Globus pallidus (tissue), 1 donor: ENCODE data around the gene AATF.

ENCODE experiments used
- DNase-seq: peaks from one replicate; pipeline ENCODE4 v3.0.0-alpha.2; 2015; ENCODE audit warnings: low spot score

Gene AATF

DNA sequence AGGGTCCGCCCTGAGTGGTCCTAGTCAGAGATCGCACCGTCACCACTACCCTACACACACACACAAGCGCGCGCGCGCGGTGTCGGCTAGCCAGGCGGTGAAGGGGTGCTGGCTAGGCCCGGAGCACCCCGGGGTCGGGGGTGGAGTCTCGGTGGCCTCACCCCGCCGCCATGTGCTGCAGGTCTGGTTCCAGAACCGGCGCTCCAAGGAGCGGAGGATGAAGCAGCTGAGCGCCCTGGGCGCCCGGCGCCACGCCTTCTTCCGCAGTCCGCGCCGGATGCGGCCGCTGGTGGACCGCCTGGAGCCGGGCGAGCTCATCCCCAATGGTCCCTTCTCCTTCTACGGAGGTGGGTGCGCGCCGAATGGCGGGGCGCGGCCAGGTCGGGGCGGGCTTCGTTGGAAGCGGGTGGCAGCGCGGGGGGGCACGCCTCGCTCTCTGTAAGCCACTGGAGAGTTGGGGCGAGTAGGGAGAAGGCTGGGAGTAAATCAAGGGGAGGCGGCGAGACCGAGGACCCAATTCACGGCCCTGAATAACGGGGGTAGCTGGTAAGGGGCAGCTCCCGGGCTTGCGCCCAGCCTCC lies 6.6 kb upstream of the AATF start:
- DNase-seq = no peak

DNA sequence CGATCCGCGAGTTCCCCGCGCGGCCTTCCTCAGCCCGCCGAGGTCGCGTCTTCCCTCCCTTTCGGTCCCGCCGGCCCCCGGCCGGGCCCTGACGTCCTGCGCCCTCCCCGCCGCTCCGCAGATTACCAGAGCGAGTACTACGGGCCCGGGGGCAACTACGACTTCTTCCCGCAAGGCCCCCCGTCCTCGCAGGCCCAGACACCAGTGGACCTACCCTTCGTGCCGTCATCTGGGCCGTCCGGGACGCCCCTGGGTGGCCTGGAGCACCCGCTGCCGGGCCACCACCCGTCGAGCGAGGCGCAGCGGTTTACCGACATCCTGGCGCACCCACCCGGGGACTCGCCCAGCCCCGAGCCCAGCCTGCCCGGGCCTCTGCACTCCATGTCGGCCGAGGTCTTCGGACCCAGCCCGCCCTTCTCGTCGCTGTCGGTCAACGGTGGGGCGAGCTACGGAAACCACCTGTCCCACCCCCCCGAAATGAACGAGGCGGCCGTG lies 6.1 kb upstream of the AATF start:
- DNase-seq = no peak

DNA sequence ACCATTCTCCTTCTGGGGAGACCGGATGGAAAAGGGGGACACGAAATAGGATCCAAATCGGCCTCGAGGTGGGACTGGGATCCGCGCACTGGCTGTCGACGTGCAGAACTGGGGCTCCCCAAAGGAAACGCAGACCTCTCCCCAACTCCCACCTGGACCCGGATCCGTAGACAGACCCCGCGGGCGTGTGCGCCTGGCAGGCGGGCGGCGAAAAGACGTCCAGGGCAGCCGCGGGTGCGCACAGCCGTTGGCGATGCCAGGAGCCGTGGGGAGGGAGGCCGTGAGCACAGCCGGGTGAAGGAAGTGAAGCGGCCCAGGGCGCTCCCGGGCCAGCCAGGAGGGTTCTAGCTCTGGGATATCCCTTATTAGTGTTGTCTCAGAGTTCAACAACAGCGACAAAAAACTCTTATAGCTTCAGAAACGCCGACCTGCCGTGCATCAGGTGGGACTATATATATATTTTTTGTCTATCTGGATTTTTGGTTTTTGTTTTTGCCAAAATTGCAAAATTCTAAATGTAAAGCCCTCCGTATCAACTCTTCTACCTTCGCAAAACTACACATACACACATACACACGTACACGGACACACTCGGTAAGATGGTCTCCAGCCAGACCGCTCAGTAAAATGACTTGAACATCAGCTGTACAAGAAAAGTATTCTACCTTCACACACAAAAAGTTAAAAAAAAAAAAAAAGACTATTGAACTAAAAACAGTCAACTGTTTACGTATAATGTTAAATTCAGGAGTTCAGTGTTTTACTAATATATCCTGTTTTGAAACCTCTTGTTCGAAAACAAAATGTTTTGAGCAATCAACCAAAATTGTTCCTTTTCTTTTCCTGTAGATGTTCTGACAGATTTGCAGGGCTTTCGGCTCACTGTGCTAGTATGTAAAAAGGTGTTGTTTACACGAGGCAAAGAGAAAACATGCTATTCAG lies 5.2 kb upstream of the AATF start:
- DNase-seq = no peak

DNA sequence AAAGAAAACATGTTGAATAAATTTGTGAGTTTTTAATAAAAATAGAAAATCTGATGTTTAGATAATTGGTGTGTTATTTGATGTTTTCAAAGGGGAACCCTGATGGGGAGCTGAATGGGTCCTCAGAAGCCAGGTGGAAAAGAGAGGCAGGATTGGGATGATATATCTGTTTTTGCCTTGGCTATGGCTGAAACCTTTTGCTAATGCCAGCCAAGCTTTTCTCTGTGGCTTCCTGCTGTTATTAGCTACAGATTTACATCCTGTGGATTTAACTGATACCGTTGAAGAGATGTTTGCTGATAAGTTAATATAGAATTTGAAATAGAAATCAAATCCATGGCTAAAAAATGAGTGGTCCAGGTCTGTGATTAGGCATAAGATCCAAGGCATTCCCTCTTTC lies 4.2 kb upstream of the AATF start:
- DNase-seq = no peak

DNA sequence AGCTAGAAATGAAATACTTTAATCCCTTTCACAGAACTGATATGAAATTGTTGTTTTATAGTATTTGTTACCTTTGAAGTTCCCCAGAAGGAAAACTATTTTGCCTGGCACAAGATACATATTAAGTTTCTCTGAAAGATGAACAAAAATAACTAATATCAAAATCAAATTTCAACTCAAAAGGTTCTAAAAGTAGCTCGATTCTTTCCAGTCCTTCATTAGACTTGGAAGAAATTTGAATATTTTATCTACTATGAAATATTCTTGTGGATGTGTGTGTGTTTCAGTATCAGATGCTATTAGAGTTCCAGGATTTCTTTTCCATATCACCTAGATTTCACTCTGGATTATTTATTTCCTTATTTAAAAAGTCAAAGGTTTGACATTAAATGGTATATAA lies 3.6 kb upstream of the AATF start:
- DNase-seq = no peak

DNA sequence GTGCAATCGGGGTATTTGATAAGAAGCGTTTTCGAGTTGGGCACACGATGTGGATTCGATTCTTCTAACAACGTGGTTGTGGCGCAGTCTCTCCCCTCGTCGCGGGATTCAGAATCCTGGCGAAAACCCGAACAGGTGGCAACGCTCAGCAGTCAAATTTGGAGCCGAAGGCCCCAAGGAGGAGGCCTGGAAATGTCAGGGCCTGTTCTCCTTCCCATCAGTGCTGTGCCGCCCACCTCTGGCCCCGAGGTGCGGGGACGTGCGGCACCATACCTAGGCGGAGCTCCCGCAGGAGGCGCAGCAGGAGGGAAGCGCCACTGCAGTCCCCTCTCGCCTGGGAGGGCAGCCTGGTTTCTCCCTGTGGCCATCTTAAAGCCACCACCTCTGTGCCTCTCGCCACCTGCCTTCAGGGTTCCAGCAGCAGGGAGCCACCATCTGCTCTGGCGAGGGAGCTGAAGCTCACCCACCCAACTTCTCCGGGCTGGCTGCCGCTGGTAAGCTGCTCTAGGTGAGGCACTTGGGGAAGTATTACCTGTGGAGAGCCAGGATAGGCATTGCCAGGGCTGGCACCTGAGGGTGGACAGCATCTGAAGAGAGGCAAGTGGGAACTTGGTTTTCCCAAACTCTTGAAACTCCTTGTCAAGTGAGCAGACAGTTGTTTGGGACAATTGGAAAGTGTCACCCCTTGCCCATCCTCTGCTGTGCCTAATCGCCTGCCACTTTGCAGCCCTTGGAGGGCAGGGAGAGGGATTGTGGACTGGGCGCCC lies 2.6 kb upstream of the AATF start:
- no peak for DNase-seq

DNA sequence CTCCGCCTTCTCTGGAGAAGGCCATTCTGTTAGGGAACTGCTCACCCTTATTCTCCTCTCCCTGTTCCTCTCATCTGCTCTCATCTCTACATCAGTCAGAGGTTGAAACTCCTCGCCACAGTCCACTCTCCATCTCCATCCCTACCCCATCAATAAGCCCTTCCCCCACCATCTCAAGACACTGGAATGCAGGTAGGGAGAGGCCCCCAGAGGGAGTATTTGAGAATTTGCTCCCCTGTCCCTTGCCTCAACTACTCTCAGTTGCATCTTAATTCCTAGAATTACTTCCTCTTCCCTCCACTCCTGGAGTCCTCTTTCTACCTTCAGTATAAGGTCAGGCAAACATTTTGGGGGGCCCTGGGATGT lies 2.0 kb upstream of the AATF start:
- DNase-seq = no peak

DNA sequence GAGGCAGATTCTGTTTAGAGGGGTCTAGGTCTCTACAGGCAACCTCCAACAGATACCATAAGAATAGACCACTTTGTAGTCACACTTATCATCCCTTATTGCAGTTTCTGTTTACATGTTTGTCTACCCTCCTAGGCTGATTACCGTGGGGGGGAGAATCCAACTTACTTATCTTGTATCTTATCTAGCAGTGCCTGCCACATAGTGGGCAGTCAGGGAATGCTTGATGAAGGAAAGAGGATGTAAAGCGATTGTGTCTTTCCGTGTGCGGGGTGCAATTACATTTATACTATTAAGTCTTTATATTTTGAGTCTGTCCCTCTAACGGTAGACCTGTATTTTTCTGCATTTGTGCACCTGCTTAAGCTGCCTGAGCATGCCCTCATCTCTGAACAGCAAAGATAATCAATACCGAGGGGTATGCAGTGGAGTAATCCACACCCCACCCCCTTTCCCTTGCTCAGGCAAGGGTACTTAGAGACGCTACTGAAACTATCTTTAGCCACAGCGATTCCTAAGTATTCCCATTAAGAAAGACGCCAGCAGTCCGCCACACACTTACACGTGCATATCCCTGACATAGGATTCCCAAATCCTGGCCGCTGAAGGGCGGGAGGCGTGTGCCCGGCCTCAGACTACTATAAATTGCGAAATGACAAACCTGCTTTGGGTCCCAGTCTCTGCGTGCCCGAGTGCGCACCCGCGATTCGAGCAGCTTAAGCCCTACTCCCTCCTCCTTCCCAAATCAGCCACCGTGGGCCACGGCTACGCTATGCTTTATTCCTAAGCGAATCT lies 635 bp upstream of the AATF start:
- DNase-seq = no peak

DNA sequence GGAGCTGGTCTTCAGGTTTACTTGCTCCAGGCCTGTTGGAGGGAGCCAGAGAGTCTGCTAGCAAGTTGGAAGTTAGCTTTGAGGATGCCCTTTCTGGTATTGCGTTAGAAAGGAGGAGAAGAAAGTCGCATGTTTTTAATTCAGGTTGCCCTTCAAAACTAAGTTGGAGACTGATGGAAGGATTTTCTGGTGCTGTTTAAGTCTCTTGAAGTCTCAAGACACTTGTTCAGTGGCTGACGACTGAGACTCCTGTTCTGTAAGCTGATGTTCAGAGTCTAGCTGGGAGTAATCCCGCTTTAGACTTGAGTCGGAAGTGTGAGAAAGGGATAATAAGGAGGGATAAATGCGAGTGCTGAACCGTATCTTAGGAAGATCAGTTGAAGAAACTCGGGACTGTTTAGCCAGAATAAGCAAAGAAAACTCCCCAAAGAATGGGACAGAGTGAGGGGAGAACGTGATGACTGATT lies 740 bp downstream of the AATF start:
- no peak for DNase-seq

DNA sequence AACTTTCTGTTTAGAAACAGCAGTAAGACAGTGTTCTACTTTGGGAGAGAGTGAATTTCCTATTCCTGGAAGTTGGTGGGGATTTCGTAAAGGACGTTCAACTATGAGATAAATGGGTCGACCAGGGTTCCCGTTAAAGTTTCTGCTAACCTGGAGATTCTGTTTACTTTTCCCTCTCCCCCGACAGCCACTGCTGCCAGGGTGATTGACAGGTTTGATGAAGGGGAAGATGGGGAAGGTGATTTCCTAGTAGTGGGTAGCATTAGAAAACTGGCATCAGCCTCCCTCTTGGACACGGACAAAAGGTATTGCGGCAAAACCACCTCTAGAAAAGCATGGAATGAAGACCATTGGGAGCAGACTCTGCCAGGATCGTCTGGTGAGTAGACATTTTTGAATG lies 1.3 kb downstream of the AATF start:
- no peak for DNase-seq

DNA sequence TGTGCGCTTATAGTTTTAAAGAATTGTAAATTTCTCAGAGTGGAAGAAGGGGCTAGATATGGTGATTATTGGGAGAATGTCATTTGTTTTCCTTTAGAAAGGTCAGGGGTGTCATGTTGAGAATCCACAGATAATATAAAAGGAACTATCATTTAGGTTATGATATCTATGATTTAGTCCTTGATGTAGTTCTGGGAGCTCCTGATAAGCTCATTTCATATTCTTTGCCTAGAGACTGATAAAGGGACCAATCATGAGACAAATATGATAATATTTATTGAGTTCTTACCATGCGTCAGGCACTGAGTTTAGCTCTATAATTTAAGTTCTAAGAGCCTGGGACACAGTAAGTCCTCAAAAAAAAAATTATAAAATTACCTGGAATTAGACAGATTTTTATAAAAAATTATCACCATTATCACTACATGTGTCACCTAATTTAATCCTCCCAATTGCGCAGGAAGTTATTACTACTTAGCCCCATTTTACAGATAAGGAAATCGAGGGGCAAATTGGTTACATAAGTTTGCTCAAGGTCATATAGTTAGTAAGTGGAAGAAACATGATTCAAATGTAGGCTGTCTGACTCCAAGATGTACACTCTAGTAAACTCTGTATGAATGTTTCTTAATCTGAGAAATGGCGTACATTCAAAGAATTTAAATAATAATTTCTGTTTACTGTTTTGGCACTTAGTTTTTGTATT lies 2.5 kb downstream of the AATF start:
- no peak for DNase-seq

DNA sequence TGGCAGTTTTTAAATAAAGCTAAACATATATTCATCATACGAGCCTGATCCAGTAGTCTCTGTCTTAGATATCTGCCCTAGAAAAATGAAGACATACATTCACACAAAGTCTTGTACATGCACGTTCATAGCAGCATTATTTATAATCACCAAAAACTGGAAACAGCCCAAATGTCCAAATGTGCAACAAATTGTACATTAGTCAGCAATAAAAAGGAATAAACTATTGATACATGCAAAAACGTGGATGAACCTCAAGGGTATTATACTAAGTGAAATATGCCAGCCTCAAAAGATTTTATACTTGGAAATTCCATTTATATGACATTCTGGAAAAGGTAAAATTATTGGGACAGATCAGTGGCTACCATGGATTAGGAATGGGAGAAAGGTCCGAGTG lies 22.8 kb downstream of the AATF start:
- no peak for DNase-seq

DNA sequence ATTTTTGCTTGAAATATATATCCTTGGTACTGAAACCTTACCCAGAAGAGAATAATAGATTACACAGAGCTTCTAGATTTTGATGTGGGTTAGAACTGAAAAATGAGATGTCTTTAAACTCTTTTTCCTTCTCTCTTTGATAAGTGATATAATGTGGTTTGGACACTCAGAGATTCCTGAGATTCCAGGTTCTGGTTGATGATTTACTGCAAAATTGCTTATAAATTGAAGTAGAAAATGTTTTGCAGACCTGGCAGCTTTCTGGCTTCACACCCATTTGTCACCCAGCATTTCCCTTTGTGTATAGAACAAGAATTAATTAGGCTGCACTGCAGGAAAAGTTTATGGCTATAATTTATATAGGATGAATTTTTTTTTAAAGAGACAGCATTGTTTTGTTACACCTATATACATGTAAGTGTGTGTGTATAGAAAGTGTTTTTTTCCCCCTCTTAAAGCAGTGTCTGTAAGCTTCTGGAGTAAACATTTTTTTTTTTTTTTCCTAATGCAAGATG lies 23.5 kb downstream of the AATF start:
- no peak for DNase-seq

DNA sequence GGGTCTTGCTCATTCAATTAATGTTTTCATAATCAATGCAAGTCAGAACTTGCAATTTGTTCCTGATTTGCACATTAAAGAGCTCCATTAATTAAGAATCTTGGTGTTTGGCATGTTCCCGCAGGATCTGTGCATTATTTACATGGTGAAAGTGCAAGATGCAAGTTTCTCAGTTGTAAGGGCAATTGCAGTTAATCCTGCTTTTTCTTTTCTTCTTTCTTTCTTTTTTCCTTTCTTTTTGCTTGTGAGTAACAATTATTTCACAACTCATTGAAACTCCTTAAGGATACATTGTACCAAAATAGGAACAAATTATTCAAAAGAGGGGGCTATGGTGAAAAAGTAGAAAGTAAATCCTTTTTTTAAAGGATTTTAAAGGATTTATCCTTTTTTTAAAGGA lies 24.2 kb downstream of the AATF start:
- no peak for DNase-seq

DNA sequence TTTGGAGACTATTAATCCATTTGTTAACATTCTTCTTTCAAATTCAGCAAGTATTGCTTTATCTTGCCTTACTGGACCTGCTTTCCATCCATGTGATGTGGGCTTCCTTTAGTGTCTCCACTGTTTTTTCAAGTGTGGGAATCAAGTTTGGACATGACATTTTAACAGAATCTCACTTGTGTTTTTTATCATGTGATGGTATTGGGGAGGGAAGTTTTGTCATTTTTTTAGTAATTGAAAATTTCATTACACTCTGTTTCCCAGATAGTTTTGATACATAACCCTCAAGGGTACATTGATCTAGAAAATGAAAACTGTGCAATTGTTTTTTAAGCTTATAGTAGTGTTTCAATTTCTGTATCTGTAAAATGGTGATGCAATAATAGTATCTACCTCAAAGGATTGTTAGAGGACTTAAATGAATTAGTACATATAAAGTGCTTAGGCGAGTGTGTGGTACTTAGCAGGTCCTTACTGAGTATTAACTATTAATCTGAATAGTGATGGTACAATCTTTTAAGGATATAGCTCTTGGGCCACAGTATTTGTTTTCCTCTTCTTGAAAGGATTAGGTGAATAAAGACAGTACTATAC lies 27.3 kb downstream of the AATF start:
- DNase-seq = no peak

DNA sequence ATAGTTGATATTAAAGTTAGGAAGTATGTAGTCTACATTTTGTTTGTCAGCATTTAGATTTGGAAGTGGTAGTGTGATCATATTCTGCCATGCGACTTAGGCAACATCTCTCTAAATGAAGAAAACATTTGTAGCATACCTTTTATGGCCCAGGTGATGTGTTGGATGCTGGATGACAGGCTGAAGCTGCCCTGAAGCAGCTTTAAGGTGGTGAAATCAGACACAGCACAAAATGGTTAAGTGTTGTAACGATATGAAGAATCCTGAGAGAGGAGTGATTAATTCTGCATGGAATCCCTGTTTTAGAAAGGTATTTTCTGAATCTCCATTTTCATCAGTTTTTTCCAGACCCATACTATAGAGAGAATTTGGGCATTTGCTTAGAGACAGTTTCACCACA lies 28.3 kb downstream of the AATF start:
- no peak for DNase-seq

DNA sequence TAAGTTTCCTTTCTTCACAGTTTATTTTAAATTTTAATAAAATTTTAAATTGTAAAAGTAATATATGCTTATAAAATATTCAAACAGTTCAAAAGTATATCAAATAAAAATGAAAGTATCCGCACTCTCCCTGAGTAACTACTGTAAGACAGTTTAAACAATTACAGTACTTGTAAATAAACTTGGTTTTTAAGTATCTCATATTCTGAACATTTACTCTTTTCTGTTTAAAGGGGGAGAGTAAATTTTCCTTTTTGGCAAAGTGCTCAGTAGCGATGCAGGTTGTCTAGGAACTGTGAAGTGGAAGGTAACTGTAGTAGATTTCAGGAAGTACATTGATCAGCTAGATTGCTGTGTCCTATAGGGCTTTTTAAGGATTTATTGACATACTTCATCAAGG lies 28.8 kb downstream of the AATF start:
- no peak for DNase-seq

DNA sequence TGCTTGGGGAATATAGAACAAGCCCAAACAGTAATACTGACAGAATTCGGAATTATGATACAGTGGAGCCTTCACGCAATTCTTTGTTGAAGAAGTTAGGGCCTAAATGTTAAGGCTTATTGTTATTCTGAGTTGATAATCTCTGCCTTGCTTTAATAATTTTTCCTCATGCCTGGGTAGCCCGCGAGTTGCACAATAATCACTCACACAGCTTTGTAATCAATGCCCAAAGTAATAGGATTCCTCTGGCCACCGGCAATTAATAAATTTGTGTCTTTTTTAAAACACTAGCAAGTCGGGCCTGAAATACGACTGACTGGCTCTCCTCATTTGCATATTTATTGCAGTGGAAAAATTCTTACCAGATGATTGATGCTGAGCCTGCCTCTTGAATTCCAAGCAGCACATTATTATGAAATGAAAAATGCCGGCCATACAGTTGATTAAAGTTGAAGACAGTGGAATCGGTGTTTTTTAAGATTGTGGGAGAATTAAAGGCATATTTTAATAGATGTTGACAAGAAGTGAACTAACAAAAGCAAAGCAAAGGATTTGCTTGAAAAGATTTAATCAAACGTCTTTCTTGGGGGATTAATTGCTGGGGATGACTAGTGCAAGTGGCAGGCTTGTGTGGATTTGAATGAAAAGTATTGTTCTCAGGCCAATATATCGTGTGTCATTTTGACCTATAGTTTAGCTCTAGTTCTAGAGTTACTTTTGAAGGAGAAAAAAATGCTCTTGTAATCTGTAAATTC lies 30.2 kb downstream of the AATF start:
- no peak for DNase-seq

DNA sequence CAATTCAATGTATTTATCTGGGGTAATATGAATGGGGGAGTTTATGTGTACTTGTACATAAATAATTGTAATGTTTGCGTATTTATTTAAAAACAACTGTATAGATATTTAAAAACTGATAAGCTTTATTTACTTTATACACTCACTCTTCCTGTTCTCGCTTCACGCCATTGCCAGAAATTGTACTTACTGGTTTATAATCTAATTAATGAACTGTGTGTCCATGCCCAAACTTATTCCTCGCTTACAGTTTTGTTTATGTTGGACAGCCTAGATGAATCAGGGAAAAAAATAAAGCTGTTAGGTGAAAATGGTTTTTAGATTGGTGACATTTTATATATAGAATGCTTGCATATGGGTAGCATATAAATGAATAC lies 30.8 kb downstream of the AATF start:
- DNase-seq = no peak

DNA sequence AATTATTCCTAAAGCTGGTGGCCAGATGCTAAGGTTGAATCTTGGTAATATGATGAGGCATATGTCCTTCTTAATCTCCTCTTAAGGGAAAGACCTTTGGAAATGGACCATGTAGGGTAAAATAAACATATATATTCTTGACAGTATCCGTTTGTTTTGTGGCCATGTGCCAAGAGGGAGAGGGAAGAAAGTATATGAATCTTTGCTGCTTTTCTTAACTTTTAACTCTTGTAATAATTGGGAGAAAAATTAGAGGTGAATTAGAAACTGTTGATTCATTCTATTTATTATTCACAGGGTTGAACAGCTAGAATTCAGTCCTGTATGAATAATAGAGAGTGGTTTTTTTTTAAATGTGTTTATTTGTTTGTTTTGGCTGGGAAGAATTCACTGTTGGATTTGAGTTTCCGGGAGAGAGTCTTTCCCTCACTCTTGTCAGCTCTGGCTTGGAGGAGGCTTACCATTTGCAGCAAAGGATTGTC lies 31.6 kb downstream of the AATF start:
- no peak for DNase-seq
